Activated B cell treated with CpG ODN at 0.5 μM for 24 hours (primary cell): Measurements from ENCODE around the gene DRG1. TPM values are rescaled to one million over a fixed set of nuclear protein-coding genes. Genes with fewer than 3 reads are reported as not detected.

ENCODE experiments used
- ATAC-seq: fragments of 200-7000 bp; cut with Tn5 transposase; one replicate; pipeline ENCODE4 v1.10.0; 2021; ENCODE audit warnings: low read depth, mild to moderate bottlenecking, moderate library complexity
- CTCF ChIA-PET: fragments of 350-600 bp; sonication (Branson Sonifier 250); formaldehyde crosslinking; loops from one replicate; lab custom pipeline; 2021; ENCODE audit warnings: antibody characterized with exemption; lab: Charles Lee
- POLR2A ChIA-PET: fragments of 350-600 bp; sonication (Branson Sonifier 250); formaldehyde crosslinking; loops from one replicate; lab custom pipeline; 2021; ENCODE audit warnings: antibody characterized with exemption; lab: Charles Lee
- DNase-seq: peaks from one replicate; pipeline ENCODE4 v3.0.0; 2022
- H3K27ac Mint-ChIP-seq: one replicate; pipeline ENCODE4 v1.8.0; 2020; ENCODE audit warnings: mixed read lengths
- H3K27me3 Mint-ChIP-seq: one replicate; pipeline ENCODE4 v1.8.0; 2021; ENCODE audit warnings: mixed read lengths
- H3K36me3 Mint-ChIP-seq: one replicate; pipeline ENCODE4 v1.8.0; 2021; ENCODE audit warnings: low read depth, mixed read lengths
- H3K4me1 Mint-ChIP-seq: one replicate; pipeline ENCODE4 v1.8.0; 2021; ENCODE audit warnings: mixed read lengths
- H3K4me3 Mint-ChIP-seq: one replicate; pipeline ENCODE4 v1.8.0; 2020; ENCODE audit warnings: mild to moderate bottlenecking, mixed read lengths
- H3K9me3 Mint-ChIP-seq: one replicate; pipeline ENCODE4 v1.8.0; 2020; ENCODE audit warnings: mixed read lengths
- CTCF ChIP-seq: fragments of 200-600 bp; IDR thresholded peaks from one replicate; pipeline ENCODE4 v1.8.0; 2022; ENCODE audit warnings: antibody characterized with exemption, mild to moderate bottlenecking
- intact Hi-C: fragments of 100-400 bp; cut with micrococcal nuclease; formaldehyde crosslinking; loops from one replicate; pipeline ENCODE4 v1.15.1; 2024
- total RNA-seq: library from RNA; stranded (reverse); gene quantifications from 2 replicates; pipeline ENCODE4 v1.2.3, GENCODE V29; 2022

The DRG1 gene
- total RNA-seq, 1 donor from 2014 or later: 68.5 TPM

- TF ChIP-seq CTCF: no peak
- no peaks in the 10 kb centered on the region for H3K4me1 Mint-ChIP-seq
- no peaks in the 10 kb centered on the region for H3K27me3 Mint-ChIP-seq
- ChIA-PET CTCF (no interaction called here), POLR2A (no interaction called here)
- no peak for DNase-seq
- no peak overlapping the region for H3K27ac Mint-ChIP-seq
- H3K36me3 Mint-ChIP-seq: peaks cover 87% of the 10 kb centered on the region
- H3K9me3 Mint-ChIP-seq: no peaks in the 10 kb centered on the region
- ATAC-seq: no peak
- no peak overlapping the region for H3K4me3 Mint-ChIP-seq
- intact Hi-C loops: no loop called here
Observed at GRCh38 chr22:31461699-31462098, 62.3 kb downstream of the DRG1 start.

GRCh38 chr22:31465307-31465706, 65.9 kb downstream of the DRG1 start:
- CTCF ChIA-PET: no interaction called here
- Mint-ChIP-seq H3K27me3 (no peaks in the 10 kb centered on the region), H3K36me3 (peaks cover 86% of the 10 kb centered on the region), H3K4me3 (no peak overlapping the region), H3K27ac (no peak overlapping the region), H3K9me3 (no peaks in the 10 kb centered on the region), H3K4me1 (no peaks in the 10 kb centered on the region)
- TF ChIP-seq CTCF: no peak
- POLR2A ChIA-PET: no interaction called here
- DNase-seq (no peak), ATAC-seq (no peak)
- intact Hi-C loops: no loop called here

GRCh38 chr22:31474743-31475142, 75.3 kb downstream of the DRG1 start:
- POLR2A ChIA-PET: no interaction called here

GRCh38 chr22:31475800-31476199, 76.4 kb downstream of the DRG1 start:
- no peaks in the 10 kb centered on the region for H3K9me3 Mint-ChIP-seq
- CTCF ChIA-PET: no interaction called here
- POLR2A ChIA-PET: no interaction called here
- no peak for ATAC-seq
- intact Hi-C loops: no loop called here
- H3K4me1 Mint-ChIP-seq: peaks cover 24% of the 10 kb centered on the region
- H3K4me3 Mint-ChIP-seq: no peak overlapping the region
- peaks cover 51% of the 10 kb centered on the region for H3K36me3 Mint-ChIP-seq
- peak overlapping the region; percentile 41 for H3K27ac Mint-ChIP-seq
- H3K27me3 Mint-ChIP-seq: no peaks in the 10 kb centered on the region
- TF ChIP-seq CTCF: no peak
- DNase-seq: no peak

More at GRCh38 chr22:31474743-31475142, 75.3 kb downstream of the DRG1 start:
- H3K36me3 Mint-ChIP-seq: peaks cover 47% of the 10 kb centered on the region
- intact Hi-C loops: no loop called here
- H3K9me3 Mint-ChIP-seq: no peaks in the 10 kb centered on the region
- CTCF ChIA-PET: no interaction called here
- no peak for ATAC-seq
- H3K27ac Mint-ChIP-seq: no peak overlapping the region
- no peak for DNase-seq
- H3K27me3 Mint-ChIP-seq: no peaks in the 10 kb centered on the region
- H3K4me1 Mint-ChIP-seq: peaks cover 24% of the 10 kb centered on the region
- TF ChIP-seq CTCF: no peak
- H3K4me3 Mint-ChIP-seq: no peak overlapping the region

GRCh38 chr22:31477329-31477728, 77.9 kb downstream of the DRG1 start:
- CTCF ChIA-PET: interaction anchor here (1.1 kb wide), 1 partner anchor 80 kb away, joined by 3 read pairs; no protein-coding TSS in a partner anchor
- ATAC-seq (peak; percentile 95), DNase-seq (no peak)
- Mint-ChIP-seq H3K9me3 (no peaks in the 10 kb centered on the region), H3K27ac (peak overlapping the region; percentile 82), H3K36me3 (peaks cover 51% of the 10 kb centered on the region), H3K4me3 (no peak overlapping the region), H3K4me1 (peaks cover 24% of the 10 kb centered on the region), H3K27me3 (no peaks in the 10 kb centered on the region)
- POLR2A ChIA-PET: interaction anchor here (0.5 to 1.9 kb wide), 7 partner anchors 12 to 253 kb away, joined by 3 to 15 read pairs (median 5); partner anchors contain the start of genes EIF4ENIF1 and PISD
- TF ChIP-seq CTCF: no peak
- intact Hi-C loops: loop anchor here (1.0 kb wide), 2 partner anchors 12 to 19 kb away; partner anchors contain the start of genes EIF4ENIF1 and SFI1
